Endothelial cell of umbilical vein (primary cell): Measurements from ENCODE around the gene CCNT2. TPM values are rescaled to one million over a fixed set of nuclear protein-coding genes. Genes with fewer than 3 reads are reported as not detected.

ENCODE experiments used
- BruUV-seq: library from RNA; stranded (reverse); fragments of 400-500 nt; replicated peaks from 2 replicates; lab custom pipeline; 2021; lab: Mats Ljungman, UMichigan
- CTCF ChIA-PET: fragments of 300-600, 350-600 bp; sonication (Branson Sonifier 250); formaldehyde crosslinking; loops from one replicate; lab custom pipeline; 2021; ENCODE audit warnings: antibody characterized with exemption, inconsistent platforms; lab: Charles Lee
- POLR2A ChIA-PET: fragments of 300-600, 350-600 bp; sonication (Branson Sonifier 250); formaldehyde crosslinking; loops from one replicate; lab custom pipeline; 2021; ENCODE audit warnings: antibody characterized with exemption, inconsistent platforms; lab: Charles Lee
- DNase-seq: peaks from one replicate; pipeline ENCODE4 v3.0.0-alpha.2; 2011; ENCODE audit warnings: low read depth, low spot score
- FAIRE-seq: peaks from 2 replicates; lab custom pipeline; 2011; peaks lifted over from hg19 to GRCh38; lab: Jason Lieb, UNC
- H2AFZ ChIP-seq: 2 replicates; pipeline ENCODE4 v1.6.0; 2012; ENCODE audit warnings: low read depth, low read length, control low read depth, inconsistent platforms
- H3K27ac ChIP-seq: 2 replicates; pipeline ENCODE4 v1.5.1; 2011; ENCODE audit warnings: low read depth, mild to moderate bottlenecking, control low read depth, low read length, moderate library complexity; ENCODE audit not compliant: insufficient read depth
- H3K27me3 ChIP-seq, 2 experiments: 2 replicates each; pipeline versions ENCODE4 v1.6.0 to v1.6.1; 2011; ENCODE audit warnings: low read length in 2 of 2, mixed read lengths in 1 of 2; ENCODE audit not compliant: control insufficient read depth in 2 of 2, insufficient read depth in 2 of 2
- H3K36me3 ChIP-seq, 2 experiments: 2 replicates in 1 of 2; 3 replicates in 1 of 2; pipeline ENCODE4 v1.5.1; 2011; ENCODE audit warnings: low read length in 2 of 2, mild to moderate bottlenecking in 1 of 2, moderate library complexity in 1 of 2; ENCODE audit not compliant: control insufficient read depth in 2 of 2, insufficient read depth in 2 of 2; ENCODE audit errors: extremely low read depth in 1 of 2
- H3K4me1 ChIP-seq: 3 replicates; pipeline ENCODE4 v1.5.1; 2011; ENCODE audit warnings: mild to moderate bottlenecking, low read length; ENCODE audit not compliant: control insufficient read depth, insufficient read depth; ENCODE audit errors: extremely low read depth
- H3K4me2 ChIP-seq: 2 replicates; pipeline ENCODE4 v1.6.1; 2011; ENCODE audit warnings: low read length, control low read depth, mixed read lengths; ENCODE audit not compliant: insufficient read depth
- H3K4me3 ChIP-seq, 3 experiments: fragments of 200-600 bp in 1 of 3; sonication (generic), shearing (Covaris generic) in 1 of 3; replicated peaks in 1 of 3; 2 replicates each; pipeline ENCODE4 v1.5.1; 2011 to 2016; ENCODE audit warnings: control low read depth in 3 of 3, low read length in 3 of 3, mild to moderate bottlenecking in 2 of 3, inconsistent platforms in 1 of 3, low read depth in 1 of 3, moderate library complexity in 1 of 3; ENCODE audit not compliant: insufficient read depth in 1 of 3
- H3K79me2 ChIP-seq: 2 replicates; pipeline ENCODE4 v1.6.0; 2012; ENCODE audit warnings: low read length, inconsistent platforms; ENCODE audit not compliant: control insufficient read depth, insufficient read depth
- H3K9ac ChIP-seq: replicated peaks from 2 replicates; pipeline ENCODE3; 2011; ENCODE audit warnings: low read length, control low read depth; ENCODE audit not compliant: insufficient read depth; ENCODE audit errors: extremely low read depth
- H3K9me1 ChIP-seq: replicated peaks from 3 replicates; pipeline ENCODE4 v1.6.0; 2011; ENCODE audit warnings: mild to moderate bottlenecking, low read length; ENCODE audit not compliant: control insufficient read depth, insufficient read depth; ENCODE audit errors: extremely low read depth
- H3K9me3 ChIP-seq: replicated peaks from 2 replicates; pipeline ENCODE4 v1.5.1; 2012; ENCODE audit warnings: low read length, inconsistent platforms; ENCODE audit not compliant: control insufficient read depth, insufficient read depth
- H4K20me1 ChIP-seq: replicated peaks from 2 replicates; pipeline ENCODE3; 2011; ENCODE audit warnings: mild to moderate bottlenecking, low read length; ENCODE audit not compliant: control insufficient read depth, insufficient read depth; ENCODE audit errors: extremely low read depth
- CTCF ChIP-seq, 2 donors: IDR thresholded peaks; 1 replicate in 1 of 2; 2 replicates in 1 of 2; pipeline ENCODE4 v1.5.1; 2011; ENCODE audit warnings: low read length in 2 of 2, mild to moderate bottlenecking in 2 of 2, moderate library complexity in 2 of 2, control low read depth in 1 of 2, inconsistent platforms in 1 of 2, low read depth in 1 of 2; ENCODE audit not compliant: insufficient read depth in 1 of 2; ENCODE audit errors: extremely low read depth in 1 of 2
- EZH2 ChIP-seq: IDR thresholded peaks from 2 replicates; pipeline ENCODE4 v1.6.1; 2012; ENCODE audit warnings: borderline replicate concordance, low read depth, mild to moderate bottlenecking, moderate library complexity, low read length, inconsistent platforms; ENCODE audit not compliant: severe bottlenecking
- FOS ChIP-seq: IDR thresholded peaks from 2 replicates; pipeline ENCODE4 v1.6.1; 2011; ENCODE audit warnings: mild to moderate bottlenecking, low read length, moderate library complexity, borderline replicate concordance; ENCODE audit not compliant: insufficient read depth
- GATA2 ChIP-seq: IDR thresholded peaks from 2 replicates; pipeline ENCODE4 v1.7.0; 2011; ENCODE audit warnings: low read depth, mild to moderate bottlenecking, moderate library complexity, mixed read lengths, low read length; ENCODE audit not compliant: insufficient read length, insufficient read depth
- JUN ChIP-seq: IDR thresholded peaks from 2 replicates; pipeline ENCODE4 v1.6.1; 2011; ENCODE audit warnings: borderline replicate concordance, low read depth; ENCODE audit not compliant: insufficient read length, insufficient read depth
- MAX ChIP-seq: IDR thresholded peaks from 2 replicates; pipeline ENCODE4 v1.6.1; 2011; ENCODE audit not compliant: insufficient read depth, insufficient read length
- MYC ChIP-seq: IDR thresholded peaks from one replicate; pipeline ENCODE4 v1.6.1; 2011; ENCODE audit warnings: mild to moderate bottlenecking, low read depth, low read length
- POLR2A ChIP-seq: IDR thresholded peaks from 2 replicates; pipeline ENCODE4 v1.6.1; 2012; ENCODE audit warnings: low read depth, mild to moderate bottlenecking, control low read depth, low read length
- POLR2AphosphoS5 ChIP-seq: IDR thresholded peaks from 2 replicates; pipeline ENCODE4 v1.6.1; 2012; ENCODE audit warnings: low read depth, mild to moderate bottlenecking, control low read depth, low read length, moderate library complexity; ENCODE audit not compliant: insufficient read depth
- dilution Hi-C: fragments of 300-500 bp; cut with MboI; formaldehyde crosslinking; loops from one replicate; pipeline ENCODE4 v1.15.0; 2019; ENCODE audit warnings: low sequenced_read_pairs; ENCODE audit not compliant: extremely low pct_ligation_motif_present
- intact Hi-C: fragments of 100-400 bp; cut with micrococcal nuclease; formaldehyde crosslinking; loops from one replicate; pipeline ENCODE4 v1.10.0; 2022
- polyA plus RNA-seq, 4 experiments: library from polyadenylated mRNA; depleted of rRNA in 3 of 4; stranded (reverse) in 3 of 4; unstranded in 1 of 4; fragments of >200 nt; gene quantifications; 2 replicates each; pipeline versions ENCODE4 v1.2.1 to v1.2.3, GENCODE V29; 2011 to 2012; ENCODE audit warnings: missing spikeins in 1 of 4
- total RNA-seq: library from RNA; stranded (reverse); gene quantifications from 2 replicates; pipeline ENCODE4 v1.2.3, GENCODE V29; 2021

CCNT2 gene
- total and polyA plus RNA-seq, 2 donors (not counting 3 experiments of a cell fraction or from before 2014, with no cell fraction given), result 10.3 to 35.5 TPM

- Histone ChIP-seq H3K4me3 (no peak overlapping the region), H3K79me2 (no peaks in the 10 kb centered on the region), H3K4me1 (no peaks in the 10 kb centered on the region), H3K9me3 (no peaks in the 10 kb centered on the region), H3K36me3 (no peaks in the 10 kb centered on the region), H4K20me1 (no peaks in the 10 kb centered on the region), H3K9me1 (no peaks in the 10 kb centered on the region), H2AFZ (no peak overlapping the region), H3K9ac (no peak overlapping the region), H3K27me3 (peaks cover 16 to 24% of the 10 kb centered on the region in 2 experiments), H3K4me2 (no peak overlapping the region), H3K27ac (no peak overlapping the region)
- intact Hi-C loops (no loop called here), dilution Hi-C loops (no loop called here)
- POLR2A ChIA-PET, result no interaction called here
- FAIRE-seq, result no peak
- CTCF ChIA-PET, result no interaction called here
- BruUV-seq, result no TSS peak
- TF ChIP-seq CTCF (IDR thresholded peaks at IDR 0.05; ENCODE audit: extremely low read depth in 1 of 2, insufficient read depth in 1 of 2, low read depth in 1 of 2, low read length in 2 of 2) (no peak), POLR2A (no peak), GATA2 (no peak), EZH2 (no peak), JUN (no peak), POLR2AphosphoS5 (no peak), MYC (no peak), MAX (no peak), FOS (no peak)
- no peak for DNase-seq
Measured at GRCh38 chr2:134982603-134983002, 64.0 kb downstream of the CCNT2 start.
